ENCODE measurements around the gene CMIP. TPM values are rescaled to one million over a fixed set of nuclear protein-coding genes. Genes with fewer than 3 reads are reported as not detected.
A peak's percentile ranks its signal among the peaks of the same experiment; 100 is the strongest.

Gene CMIP
- total RNA-seq, 1 experiment from 2014 or later: 12.7 TPM

GRCh38 chr16:81616321-81617020 lies 171.9 kb downstream of the CMIP start:
- Histone ChIP-seq H3K27me3 (ENCODE audit: low read length) (no peaks in the 10 kb centered on the region), H3K4me2 (ENCODE audit: low read depth, low read length, poor library complexity, severe bottlenecking) (no peak overlapping the region), H4K20me1 (ENCODE audit: insufficient read depth, low read depth, low read length) (no peaks in the 10 kb centered on the region; the same call in 1 of the 2 replicates), H3K79me2 (ENCODE audit: low read length) (no peaks in the 10 kb centered on the region), H3K9ac (ENCODE audit: low read length) (no peak overlapping the region), H3K4me3 (ENCODE audit: low read length) (no peak overlapping the region), H3K36me3 (ENCODE audit: insufficient read depth, low read length) (no peaks in the 10 kb centered on the region), H2AFZ (ENCODE audit: low read length) (no peak overlapping the region), H3K9me2 (replicated peaks; ENCODE audit: insufficient read depth, low read length) (no peaks in the 10 kb centered on the region), H3K27ac (ENCODE audit: low read length) (no peak overlapping the region), H3K4me1 (ENCODE audit: low read length) (no peaks in the 10 kb centered on the region), H3K9me3 (ENCODE audit: low read length) (no peaks in the 10 kb centered on the region)
- DNase-seq: peak; percentile 62

GRCh38 chr16:81617021-81617346 lies 172.4 kb downstream of the CMIP start:
- no peak overlapping the region for H3K27ac ChIP-seq (ENCODE audit: low read length)
- no peak overlapping the region for H2AFZ ChIP-seq (ENCODE audit: low read length)
- H3K9me3 ChIP-seq (ENCODE audit: low read length): no peaks in the 10 kb centered on the region
- no peaks in the 10 kb centered on the region for H3K4me1 ChIP-seq (ENCODE audit: low read length)
- no peaks in the 10 kb centered on the region for H3K36me3 ChIP-seq (ENCODE audit: insufficient read depth, low read length)
- H3K9me2 ChIP-seq (replicated peaks; ENCODE audit: insufficient read depth, low read length): no peaks in the 10 kb centered on the region
- H3K79me2 ChIP-seq (ENCODE audit: low read length): no peaks in the 10 kb centered on the region
- H3K27me3 ChIP-seq (ENCODE audit: low read length): no peaks in the 10 kb centered on the region
- H3K4me3 ChIP-seq (ENCODE audit: low read length): no peak overlapping the region
- no peaks in the 10 kb centered on the region; the same call in 1 of the 2 replicates for H4K20me1 ChIP-seq (ENCODE audit: insufficient read depth, low read depth, low read length)
- H3K9ac ChIP-seq (ENCODE audit: low read length): no peak overlapping the region
- no peak overlapping the region for H3K4me2 ChIP-seq (ENCODE audit: low read depth, low read length, poor library complexity, severe bottlenecking)
- no peak for DNase-seq

- Histone ChIP-seq H3K36me3 (ENCODE audit: insufficient read depth, low read length) (no peaks in the 10 kb centered on the region), H3K27ac (ENCODE audit: low read length) (no peak overlapping the region), H4K20me1 (ENCODE audit: insufficient read depth, low read depth, low read length) (peaks cover 4% of the 10 kb centered on the region; the same call in 1 of the 2 replicates), H3K4me2 (ENCODE audit: low read depth, low read length, poor library complexity, severe bottlenecking) (no peak overlapping the region), H3K9me3 (ENCODE audit: low read length) (no peaks in the 10 kb centered on the region), H3K4me1 (ENCODE audit: low read length) (no peaks in the 10 kb centered on the region), H3K9ac (ENCODE audit: low read length) (no peak overlapping the region), H2AFZ (ENCODE audit: low read length) (no peak overlapping the region), H3K4me3 (ENCODE audit: low read length) (no peak overlapping the region), H3K9me2 (replicated peaks; ENCODE audit: insufficient read depth, low read length) (no peaks in the 10 kb centered on the region), H3K27me3 (ENCODE audit: low read length) (no peaks in the 10 kb centered on the region), H3K79me2 (ENCODE audit: low read length) (no peaks in the 10 kb centered on the region)
- DNase-seq: no peak
These were observed 173.6 kb downstream of the CMIP start for GRCh38 chr16:81618187-81618586.

- H3K4me1 ChIP-seq (ENCODE audit: low read length): peaks cover 3% of the 10 kb centered on the region
- no peak overlapping the region for H3K9ac ChIP-seq (ENCODE audit: low read length)
- H3K9me3 ChIP-seq (ENCODE audit: low read length): no peaks in the 10 kb centered on the region
- no peaks in the 10 kb centered on the region for H3K36me3 ChIP-seq (ENCODE audit: insufficient read depth, low read length)
- H3K4me2 ChIP-seq (ENCODE audit: low read depth, low read length, poor library complexity, severe bottlenecking): no peak overlapping the region
- no peaks in the 10 kb centered on the region for H3K9me2 ChIP-seq (replicated peaks; ENCODE audit: insufficient read depth, low read length)
- H3K27me3 ChIP-seq (ENCODE audit: low read length): no peaks in the 10 kb centered on the region
- no peak overlapping the region for H3K27ac ChIP-seq (ENCODE audit: low read length)
- H4K20me1 ChIP-seq (ENCODE audit: insufficient read depth, low read depth, low read length): peaks cover 6% of the 10 kb centered on the region; the same call in 1 of the 2 replicates
- H3K4me3 ChIP-seq (ENCODE audit: low read length): no peak overlapping the region
- H2AFZ ChIP-seq (ENCODE audit: low read length): no peak overlapping the region
- no peak for DNase-seq
- no peaks in the 10 kb centered on the region for H3K79me2 ChIP-seq (ENCODE audit: low read length)
These were observed 174.1 kb downstream of the CMIP start for GRCh38 chr16:81618661-81619060.

- H3K27me3 ChIP-seq (ENCODE audit: low read length): no peaks in the 10 kb centered on the region
- H3K4me2 ChIP-seq (ENCODE audit: low read depth, low read length, poor library complexity, severe bottlenecking): no peak overlapping the region
- H4K20me1 ChIP-seq (ENCODE audit: insufficient read depth, low read depth, low read length): peaks cover 11% of the 10 kb centered on the region; the same call in 1 of the 2 replicates
- H3K79me2 ChIP-seq (ENCODE audit: low read length): no peaks in the 10 kb centered on the region
- no peaks in the 10 kb centered on the region for H3K36me3 ChIP-seq (ENCODE audit: insufficient read depth, low read length)
- no peak overlapping the region for H3K9ac ChIP-seq (ENCODE audit: low read length)
- no peak overlapping the region for H3K27ac ChIP-seq (ENCODE audit: low read length)
- DNase-seq: no peak
- H2AFZ ChIP-seq (ENCODE audit: low read length): no peak overlapping the region
- peaks cover 11% of the 10 kb centered on the region for H3K4me1 ChIP-seq (ENCODE audit: low read length)
- no peaks in the 10 kb centered on the region for H3K9me2 ChIP-seq (replicated peaks; ENCODE audit: insufficient read depth, low read length)
- H3K9me3 ChIP-seq (ENCODE audit: low read length): no peaks in the 10 kb centered on the region
- no peak overlapping the region for H3K4me3 ChIP-seq (ENCODE audit: low read length)
These were observed 175.4 kb downstream of the CMIP start for GRCh38 chr16:81620029-81620428.

GRCh38 chr16:81620796-81621195 lies 176.2 kb downstream of the CMIP start:
- no peak overlapping the region for H3K4me2 ChIP-seq (ENCODE audit: low read depth, low read length, poor library complexity, severe bottlenecking)
- no peak overlapping the region for H3K9ac ChIP-seq (ENCODE audit: low read length)
- H3K9me2 ChIP-seq (replicated peaks; ENCODE audit: insufficient read depth, low read length): no peaks in the 10 kb centered on the region
- H3K79me2 ChIP-seq (ENCODE audit: low read length): no peaks in the 10 kb centered on the region
- peaks cover 16% of the 10 kb centered on the region; the same call in 1 of the 2 replicates for H4K20me1 ChIP-seq (ENCODE audit: insufficient read depth, low read depth, low read length)
- no peaks in the 10 kb centered on the region for H3K9me3 ChIP-seq (ENCODE audit: low read length)
- H3K27ac ChIP-seq (ENCODE audit: low read length): no peak overlapping the region
- H2AFZ ChIP-seq (ENCODE audit: low read length): no peak overlapping the region
- no peak overlapping the region for H3K4me3 ChIP-seq (ENCODE audit: low read length)
- H3K4me1 ChIP-seq (ENCODE audit: low read length): peaks cover 19% of the 10 kb centered on the region
- H3K36me3 ChIP-seq (ENCODE audit: insufficient read depth, low read length): no peaks in the 10 kb centered on the region
- no peak for DNase-seq
- H3K27me3 ChIP-seq (ENCODE audit: low read length): no peaks in the 10 kb centered on the region

GRCh38 chr16:81621496-81621895 lies 176.9 kb downstream of the CMIP start:
- H3K9me2 ChIP-seq (replicated peaks; ENCODE audit: insufficient read depth, low read length): no peaks in the 10 kb centered on the region
- H3K9me3 ChIP-seq (ENCODE audit: low read length): no peaks in the 10 kb centered on the region
- no peak overlapping the region for H3K4me3 ChIP-seq (ENCODE audit: low read length)
- no peak overlapping the region for H2AFZ ChIP-seq (ENCODE audit: low read length)
- H4K20me1 ChIP-seq (ENCODE audit: insufficient read depth, low read depth, low read length): peaks cover 19% of the 10 kb centered on the region; the same call in 1 of the 2 replicates
- no peak overlapping the region for H3K9ac ChIP-seq (ENCODE audit: low read length)
- H3K36me3 ChIP-seq (ENCODE audit: insufficient read depth, low read length): no peaks in the 10 kb centered on the region
- no peaks in the 10 kb centered on the region for H3K79me2 ChIP-seq (ENCODE audit: low read length)
- no peak overlapping the region for H3K27ac ChIP-seq (ENCODE audit: low read length)
- no peak for DNase-seq
- no peaks in the 10 kb centered on the region for H3K27me3 ChIP-seq (ENCODE audit: low read length)
- no peak overlapping the region for H3K4me2 ChIP-seq (ENCODE audit: low read depth, low read length, poor library complexity, severe bottlenecking)
- peaks cover 25% of the 10 kb centered on the region for H3K4me1 ChIP-seq (ENCODE audit: low read length)

GRCh38 chr16:81623365-81624102 lies 178.9 kb downstream of the CMIP start:
- H3K27ac ChIP-seq (ENCODE audit: low read length): no peak overlapping the region
- H3K27me3 ChIP-seq (ENCODE audit: low read length): no peaks in the 10 kb centered on the region
- H3K4me1 ChIP-seq (ENCODE audit: low read length): peaks cover 25% of the 10 kb centered on the region
- no peak overlapping the region for H3K4me3 ChIP-seq (ENCODE audit: low read length)
- no peak overlapping the region for H3K4me2 ChIP-seq (ENCODE audit: low read depth, low read length, poor library complexity, severe bottlenecking)
- H3K9me3 ChIP-seq (ENCODE audit: low read length): no peaks in the 10 kb centered on the region
- H2AFZ ChIP-seq (ENCODE audit: low read length): no peak overlapping the region
- no peaks in the 10 kb centered on the region for H3K79me2 ChIP-seq (ENCODE audit: low read length)
- peaks cover 25% of the 10 kb centered on the region; the same call in 1 of the 2 replicates for H4K20me1 ChIP-seq (ENCODE audit: insufficient read depth, low read depth, low read length)
- H3K9ac ChIP-seq (ENCODE audit: low read length): no peak overlapping the region
- DNase-seq: peak; percentile 87
- no peaks in the 10 kb centered on the region for H3K36me3 ChIP-seq (ENCODE audit: insufficient read depth, low read length)
- no peaks in the 10 kb centered on the region for H3K9me2 ChIP-seq (replicated peaks; ENCODE audit: insufficient read depth, low read length)
